Forelimb muscle (tissue), 1 donor: Measurements from ENCODE around the gene ORM1. TPM values are rescaled to one million over a fixed set of nuclear protein-coding genes. Genes with fewer than 3 reads are reported as not detected.
"Not testable (repeated sequence)": the region's sequence is repeated elsewhere in the genome, so short reads cannot be mapped to it uniquely, and the experiment has no call there.

Source experiments
- DNase-seq: peaks from one replicate; pipeline ENCODE4 v3.0.0-alpha.2; 2013; ENCODE audit warnings: low read depth
- polyA plus RNA-seq: library from polyadenylated mRNA; unstranded; fragments of 120-200 nt; gene quantifications from one replicate; pipeline ENCODE4 v1.2.1, GENCODE V29; 2013; ENCODE audit not compliant: insufficient read length

The ORM1 gene
- polyA plus RNA-seq, 1 donor: 0.58 TPM

DNA sequence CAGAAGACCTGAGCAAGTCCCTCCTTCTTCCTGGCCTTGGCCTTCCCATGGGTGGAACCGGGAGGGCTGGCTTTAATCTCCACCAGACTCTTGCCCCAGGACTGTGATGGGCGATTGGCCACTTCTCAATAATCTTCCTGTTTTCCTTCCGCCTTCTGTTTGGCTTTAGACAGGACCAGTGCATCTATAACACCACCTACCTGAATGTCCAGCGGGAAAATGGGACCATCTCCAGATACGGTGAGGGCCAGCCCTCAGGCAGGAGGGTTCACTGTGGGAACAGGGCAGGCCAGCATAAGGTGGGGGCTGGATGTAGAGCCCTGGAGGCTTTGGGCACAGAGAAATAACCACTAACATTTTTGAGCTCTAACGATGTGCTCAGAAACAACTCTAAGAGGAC is 951 bp downstream of the ORM1 start:
- DNase-seq: not testable (repeated sequence)

DNA sequence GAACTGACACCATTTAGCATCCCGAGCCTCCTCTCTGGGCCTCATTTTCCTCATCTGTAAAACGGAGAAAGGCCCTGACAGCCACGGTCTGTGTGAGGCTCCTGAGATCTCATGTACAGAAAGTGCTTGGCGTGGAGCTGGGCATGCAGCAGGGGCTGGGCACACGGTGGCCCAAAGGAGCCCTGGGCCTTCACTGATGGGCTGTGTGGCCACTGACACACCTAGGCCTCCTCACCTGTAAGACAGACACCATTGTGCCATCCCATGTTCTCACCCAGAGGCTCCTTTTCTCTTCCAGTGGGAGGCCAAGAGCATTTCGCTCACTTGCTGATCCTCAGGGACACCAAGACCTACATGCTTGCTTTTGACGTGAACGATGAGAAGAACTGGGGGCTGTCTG is 1.6 kb downstream of the ORM1 start:
- no peak for DNase-seq

DNA sequence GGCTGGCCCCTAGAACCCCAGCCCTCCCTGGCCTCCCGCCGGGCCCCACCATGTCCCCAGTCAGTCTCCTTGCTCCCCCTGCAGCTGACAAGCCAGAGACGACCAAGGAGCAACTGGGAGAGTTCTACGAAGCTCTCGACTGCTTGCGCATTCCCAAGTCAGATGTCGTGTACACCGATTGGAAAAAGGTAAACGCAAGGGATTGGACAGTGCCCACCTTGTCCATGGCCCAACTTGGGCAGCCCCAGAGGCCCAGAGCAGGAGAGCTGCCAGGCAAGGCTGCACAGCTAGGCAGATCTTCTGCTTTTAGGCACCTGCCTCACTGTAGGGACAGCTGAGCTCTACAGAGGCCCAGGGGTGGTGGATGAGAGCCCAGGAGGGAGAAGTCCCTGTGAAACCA is 2.1 kb downstream of the ORM1 start:
- not testable (repeated sequence) for DNase-seq

- not testable (repeated sequence) for DNase-seq
Measured at GRCh38 chr9:114325684-114326254, 2.9 kb downstream of the ORM1 start.

GRCh38 chr9:114327749-114328148 is 4.9 kb downstream of the ORM1 start:
- no peak for DNase-seq

DNA sequence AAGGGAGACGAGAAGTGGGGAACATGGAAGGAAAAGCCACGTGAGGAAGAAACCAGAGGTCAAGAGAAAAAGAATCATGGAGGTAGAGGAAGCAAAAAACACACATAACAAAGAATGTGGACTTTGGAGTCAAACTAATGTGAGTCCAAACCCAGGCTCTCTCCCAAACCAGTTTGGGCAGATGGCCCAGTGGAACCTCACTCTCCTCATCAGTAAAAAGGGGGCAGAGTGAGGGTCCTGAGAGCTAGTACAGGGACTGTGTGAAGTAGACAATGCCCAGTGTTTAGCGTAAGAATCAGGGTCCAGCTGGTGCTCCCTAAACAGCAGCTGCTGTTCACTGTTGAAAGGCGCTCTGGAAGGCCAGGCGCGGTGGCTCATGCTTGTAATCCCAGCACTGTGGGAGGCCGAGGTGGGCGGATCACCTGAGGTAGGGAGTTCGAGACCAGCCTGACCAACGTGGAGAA is 5.5 kb downstream of the ORM1 start:
- not testable (repeated sequence) for DNase-seq

DNA sequence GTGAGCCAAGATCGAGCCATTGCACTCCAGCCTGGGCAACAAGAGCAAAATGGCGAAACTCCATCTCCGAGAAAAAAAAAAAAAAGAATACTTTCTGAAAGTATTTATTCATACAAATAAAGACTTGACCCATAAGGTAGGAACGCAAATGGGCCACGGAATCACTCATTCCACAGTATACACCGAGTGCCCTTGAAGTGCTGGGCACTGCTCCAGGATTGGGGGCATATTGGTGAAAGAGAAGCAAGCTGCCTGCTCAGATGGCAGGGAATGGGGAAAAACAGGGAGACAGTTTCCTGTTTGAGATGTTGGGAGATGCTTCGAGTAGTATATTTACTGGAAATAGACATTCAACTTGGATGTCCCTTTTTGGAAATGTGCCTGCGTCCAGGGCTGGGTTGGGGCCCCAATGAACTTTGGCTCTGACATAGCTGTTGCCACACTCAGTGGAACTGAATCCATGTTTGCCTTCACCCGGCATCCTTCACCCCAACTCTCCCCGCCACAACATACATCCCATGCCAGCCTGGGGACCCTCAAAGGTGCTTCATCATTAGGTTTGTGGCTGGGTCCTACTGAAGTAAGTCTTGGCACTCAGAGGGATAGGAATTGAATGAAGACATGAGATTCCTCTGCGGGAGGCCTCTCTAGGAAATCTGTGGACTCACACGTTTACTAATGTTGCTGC is 6.2 kb downstream of the ORM1 start:
- not testable (repeated sequence) for DNase-seq

DNA sequence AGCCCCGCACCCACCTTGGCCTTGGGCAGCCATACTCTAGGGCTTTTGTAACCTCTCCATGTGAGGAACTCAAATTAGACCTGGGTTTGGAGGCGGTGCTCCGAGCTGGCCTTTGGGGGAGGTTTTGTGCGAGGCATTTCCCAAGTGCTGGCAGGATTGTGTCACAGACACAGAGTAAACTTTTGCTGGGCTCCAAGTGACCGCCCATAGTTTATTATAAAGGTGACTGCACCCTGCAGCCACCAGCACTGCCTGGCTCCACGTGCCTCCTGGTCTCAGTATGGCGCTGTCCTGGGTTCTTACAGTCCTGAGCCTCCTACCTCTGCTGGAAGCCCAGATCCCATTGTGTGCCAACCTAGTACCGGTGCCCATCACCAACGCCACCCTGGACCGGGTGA is 6.7 kb downstream of the ORM1 start, which contains the start of gene ORM2:
Gene ORM2, plus strand, starts transcription at position 245 of the 398 bp plus-strand sequence. Its CDS starts 36 bp downstream, at position 281.
- DNase-seq: not testable (repeated sequence)

GRCh38 chr9:114330636-114331035 is 7.7 kb downstream of the ORM1 start:
- no peak for DNase-seq

DNA sequence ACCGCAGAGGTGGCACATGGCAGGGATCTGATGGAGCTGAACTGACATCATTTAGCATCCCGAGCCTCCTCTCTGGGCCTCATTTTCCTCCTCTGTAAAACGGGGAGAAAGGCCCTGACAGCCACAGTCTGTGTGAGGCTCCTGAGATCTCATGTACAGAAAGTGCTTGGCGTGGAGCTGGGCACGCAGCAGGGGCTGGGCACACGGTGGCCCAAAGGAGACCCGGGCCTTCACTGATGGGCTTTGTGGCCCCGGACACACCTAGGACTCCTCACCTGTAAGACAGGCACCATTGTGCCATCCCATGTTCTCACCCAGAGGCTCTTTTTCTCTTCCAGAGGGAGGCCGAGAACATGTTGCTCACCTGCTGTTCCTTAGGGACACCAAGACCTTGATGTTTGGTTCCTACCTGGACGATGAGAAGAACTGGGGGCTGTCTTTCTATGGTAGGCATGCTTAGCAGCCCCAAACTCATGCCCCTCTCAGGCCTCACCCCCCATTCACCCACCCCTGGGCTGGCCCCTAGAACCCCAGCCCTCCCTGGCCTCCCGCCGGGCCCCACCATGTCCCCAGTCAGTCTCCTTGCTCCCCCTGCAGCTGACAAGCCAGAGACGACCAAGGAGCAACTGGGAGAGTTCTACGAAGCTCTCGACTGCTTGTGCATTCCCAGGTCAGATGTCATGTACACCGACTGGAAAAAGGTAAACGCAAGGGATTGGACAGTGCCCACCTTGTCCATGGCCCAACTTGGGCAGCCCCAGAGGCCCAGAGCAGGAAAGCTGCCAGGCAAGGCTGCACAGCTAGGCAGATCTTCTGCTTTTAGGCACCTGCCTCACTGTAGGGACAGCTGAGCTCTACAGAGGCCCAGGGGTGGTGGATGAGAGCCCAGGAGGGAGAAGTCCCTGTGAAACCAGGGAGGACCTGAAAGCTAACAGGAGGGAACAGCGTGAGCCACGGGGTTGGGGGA is 8.6 kb downstream of the ORM1 start:
- DNase-seq: not testable (repeated sequence)

DNA sequence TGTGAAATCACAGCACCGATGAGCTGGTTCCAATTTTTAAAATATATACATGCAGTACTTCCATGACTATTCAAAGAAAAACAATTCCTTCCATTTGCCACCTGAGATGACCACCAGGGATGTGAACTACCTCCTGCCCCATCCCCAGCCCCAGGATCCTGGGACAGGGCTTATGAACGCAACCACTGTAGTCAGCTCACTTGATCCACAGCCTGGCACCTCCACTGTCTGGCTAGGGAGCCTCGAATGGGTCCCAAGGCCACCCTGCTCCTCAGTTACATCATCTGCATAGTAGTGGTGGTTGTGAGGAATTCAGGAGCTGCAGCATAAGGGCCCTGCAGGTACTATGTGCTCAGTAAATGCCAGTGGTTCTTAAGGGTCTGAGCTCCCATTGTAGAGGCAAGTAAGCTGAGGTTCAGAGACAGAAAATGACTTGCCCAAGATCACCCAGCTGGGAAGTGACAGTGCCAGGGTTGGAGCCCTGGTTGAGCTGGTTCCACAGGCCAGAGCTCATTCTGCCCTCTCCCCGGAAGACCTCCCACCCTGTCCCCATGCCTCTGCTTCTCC is 9.7 kb downstream of the ORM1 start:
- DNase-seq: not testable (repeated sequence)

DNA sequence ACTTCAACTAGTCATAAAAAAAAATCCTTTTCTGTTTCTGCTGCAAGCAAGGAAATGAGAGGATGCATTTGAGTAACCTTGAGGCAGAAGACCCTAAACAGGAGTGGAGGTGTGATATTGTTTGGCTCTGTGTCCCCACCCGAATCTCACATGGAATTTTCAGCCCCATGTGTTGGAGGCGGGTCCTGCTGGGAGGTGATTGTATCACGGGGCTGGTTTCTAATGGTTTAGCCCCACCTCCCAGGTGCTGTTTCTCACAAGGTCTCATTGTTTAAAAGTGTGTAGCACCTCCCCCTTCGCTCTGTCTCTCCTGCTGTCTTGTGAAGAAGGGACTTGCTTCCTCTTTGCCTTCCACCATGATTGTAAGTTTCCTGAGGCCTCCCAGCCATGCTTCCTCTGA is 10.8 kb downstream of the ORM1 start:
- not testable (repeated sequence) for DNase-seq

GRCh38 chr9:114334490-114334889 is 11.6 kb downstream of the ORM1 start:
- no peak for DNase-seq

- no peak for DNase-seq
Measured at GRCh38 chr9:114335745-114336144, 12.8 kb downstream of the ORM1 start.

DNA sequence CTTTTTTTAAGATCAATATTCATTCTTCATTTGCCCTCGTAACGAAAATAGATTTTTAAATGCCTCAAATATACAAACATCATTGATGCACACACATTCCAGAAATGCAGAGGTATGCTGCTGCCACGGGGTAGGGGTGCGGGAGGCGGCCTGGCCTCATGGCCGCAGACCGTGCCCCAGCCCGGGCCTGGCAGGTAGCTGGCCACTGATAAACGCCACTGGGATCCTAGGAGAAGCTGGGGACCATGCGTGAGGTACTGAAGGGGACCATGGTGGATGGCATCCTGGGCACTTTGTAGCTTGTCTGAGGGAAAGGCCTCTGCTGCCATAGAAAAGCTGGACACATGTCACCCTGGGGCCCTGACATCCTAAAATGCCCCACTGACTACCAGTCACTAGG is 13.3 kb downstream of the ORM1 start:
- no peak for DNase-seq

- no peak for DNase-seq
Measured at GRCh38 chr9:114336699-114337395, 13.9 kb downstream of the ORM1 start.

DNA sequence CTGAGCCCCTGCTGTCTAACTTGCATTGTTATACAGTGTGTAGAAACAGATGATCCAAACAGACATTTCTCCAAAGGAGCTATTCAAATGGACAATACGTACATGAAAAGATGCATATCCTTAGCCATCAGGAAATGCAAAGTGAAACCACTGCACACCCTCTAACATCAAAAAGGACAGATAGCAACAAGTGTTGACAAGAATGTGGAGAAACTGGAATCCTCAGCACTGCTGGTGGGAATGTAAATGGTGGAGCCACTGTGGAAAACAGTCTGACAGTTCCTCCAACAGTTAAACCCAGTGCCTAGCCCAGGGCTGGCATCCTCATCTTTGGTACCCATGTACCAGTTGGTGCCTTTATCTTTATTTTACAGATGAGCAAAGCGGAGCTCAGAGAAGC is 15.3 kb downstream of the ORM1 start:
- no peak for DNase-seq

- DNase-seq: no peak
Measured at GRCh38 chr9:114339130-114339908, 16.4 kb downstream of the ORM1 start.

DNA sequence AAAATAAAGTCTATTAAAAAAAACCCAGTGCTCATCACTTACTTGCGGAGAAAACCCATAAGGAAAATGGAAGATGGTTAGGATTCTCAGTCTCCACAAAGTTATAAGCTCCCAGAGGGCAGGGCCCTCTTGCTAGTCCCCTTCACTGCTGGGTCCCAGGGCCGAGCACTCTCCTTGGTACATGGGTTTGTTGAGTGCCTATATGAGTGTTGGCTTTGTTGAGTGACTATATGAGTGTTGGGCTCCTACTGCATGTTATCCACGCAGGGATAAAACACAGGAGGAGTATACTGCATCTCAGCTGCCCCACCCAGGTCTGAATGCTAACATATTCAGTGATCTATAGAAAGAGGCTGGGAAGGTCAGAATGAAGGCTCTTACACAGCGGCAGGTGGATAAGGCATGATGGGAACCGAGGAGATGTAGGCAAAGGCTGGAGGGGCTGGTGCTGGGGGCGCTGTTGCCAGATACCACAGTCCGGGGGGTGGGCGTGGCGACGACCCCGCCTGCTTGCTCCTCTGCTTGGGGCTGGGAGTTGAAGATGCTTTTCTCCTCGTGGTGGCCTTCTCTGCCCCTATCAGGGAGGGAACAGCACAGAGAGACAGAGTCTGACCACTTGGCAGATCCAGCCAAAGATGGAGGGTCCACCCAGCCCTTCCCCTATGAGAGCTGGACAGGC is 18.4 kb downstream of the ORM1 start:
- DNase-seq: no peak

DNA sequence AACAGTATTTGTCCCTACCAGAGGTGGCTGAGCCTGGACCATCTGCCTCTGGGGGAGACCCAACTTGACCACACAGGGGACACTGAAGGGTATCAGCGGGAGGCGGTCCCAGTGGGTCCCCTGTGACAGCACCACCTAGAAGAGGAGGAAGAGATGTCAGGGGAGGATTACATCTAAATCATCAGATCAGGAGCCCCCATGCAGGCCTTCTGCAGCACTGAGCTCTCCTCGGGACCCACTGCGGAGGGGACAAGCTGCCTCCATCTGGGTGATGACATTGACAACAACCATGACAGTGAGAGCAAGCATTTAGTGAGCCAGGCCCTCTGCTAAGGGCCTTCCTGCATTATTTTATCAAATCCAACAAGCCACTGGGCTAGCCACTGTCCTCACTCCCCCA is 19.1 kb downstream of the ORM1 start:
- no peak for DNase-seq
